ENCODE results near the gene MAP7D2. TPM values are rescaled to one million over a fixed set of nuclear protein-coding genes. Genes with fewer than 3 reads are reported as not detected.

The MAP7D2 gene
- total and polyA plus RNA-seq, 2 of the 13 experiments (the other 11 are each of a cell fraction or from before 2014, with no cell fraction given) = 9.6 to 10.5 TPM

- no peak for TF ChIP-seq ZNF430 (CRISPR knock-in tag; IDR thresholded peaks at IDR 0.05)
- TF ChIP-seq ATF7-NPFF (CRISPR knock-in tag; IDR thresholded peaks at IDR 0.05; ENCODE audit: low read depth) = no peak
- no peak for TF ChIP-seq SOX13 (IDR thresholded peaks at IDR 0.05)
- 0 out of 4 replicates have a peak, but pooled peaks of 1 of the 2 experiments have one; percentile 21 for TF ChIP-seq SOX13 (CRISPR knock-in tag; conservative IDR thresholded peaks at IDR 0.05 in 1 of 2, IDR thresholded peaks at IDR 0.05 in 1 of 2)
- TF ChIP-seq SMAD1 (CRISPR knock-in tag; IDR thresholded peaks at IDR 0.05; ENCODE audit: borderline replicate concordance, low read depth) = no peak
- no peak; the same call in 1 of the 2 replicates for TF ChIP-seq ZNF441 (CRISPR knock-in tag; IDR thresholded peaks at IDR 0.05; ENCODE audit: borderline replicate concordance)
- TF ChIP-seq MLX (CRISPR knock-in tag; IDR thresholded peaks at IDR 0.05) = 0 out of 2 replicates have a peak, but pooled peaks have one; percentile 31
- TF ChIP-seq HHEX (CRISPR knock-in tag; IDR thresholded peaks at IDR 0.05) = no peak
- TF ChIP-seq TFE3 (CRISPR knock-in tag; IDR thresholded peaks at IDR 0.05) = peak; percentile 52; the same call in 1 of the 2 replicates
- TF ChIP-seq ZNF510 (CRISPR knock-in tag; IDR thresholded peaks at IDR 0.05; ENCODE audit: low read depth) = no peak
- TF ChIP-seq KDM5A (IDR thresholded peaks at IDR 0.05; ENCODE audit: borderline replicate concordance, low read length) = no peak
- TF ChIP-seq HDAC1 (CRISPR knock-in tag; IDR thresholded peaks at IDR 0.05) = no peak
- TF ChIP-seq TSC22D2 (CRISPR knock-in tag; IDR thresholded peaks at IDR 0.05; ENCODE audit: borderline replicate concordance) = no peak
- TF ChIP-seq FIP1L1 (IDR thresholded peaks at IDR 0.05; ENCODE audit: borderline replicate concordance, insufficient read depth, low read depth, low read length) = no peak
- no peak for TF ChIP-seq FOXO4 (CRISPR knock-in tag; conservative IDR thresholded peaks at IDR 0.05)
- no peak for TF ChIP-seq MED8 (CRISPR knock-in tag; IDR thresholded peaks at IDR 0.05; ENCODE audit: insufficient replicate concordance)
- TF ChIP-seq TCF7 (IDR thresholded peaks at IDR 0.05; ENCODE audit: low read depth) = peak; percentile 54
- no peak for TF ChIP-seq CBX5 (CRISPR knock-in tag; IDR thresholded peaks at IDR 0.05; ENCODE audit: borderline replicate concordance)
- TF ChIP-seq ZNF614 (CRISPR knock-in tag; IDR thresholded peaks at IDR 0.05; ENCODE audit: borderline replicate concordance) = no peak
- TF ChIP-seq ONECUT2 (CRISPR knock-in tag; IDR thresholded peaks at IDR 0.05) = no peak
- TF ChIP-seq ATF7 (IDR thresholded peaks at IDR 0.05) = no peak
- TF ChIP-seq ATF7 (CRISPR knock-in tag; IDR thresholded peaks at IDR 0.05) = no peak
- no peak for TF ChIP-seq RARA (CRISPR knock-in tag; IDR thresholded peaks at IDR 0.05)
- no peak for TF ChIP-seq ZNF709 (CRISPR knock-in tag; IDR thresholded peaks at IDR 0.05)
- no peak for TF ChIP-seq ZNF883 (CRISPR knock-in tag; IDR thresholded peaks at IDR 0.05; ENCODE audit: not compliant biosample characterization)
- TF ChIP-seq ZBTB33 (CRISPR knock-in tag; IDR thresholded peaks at IDR 0.05) = peak; percentile 91
- TF ChIP-seq ZNF563 (CRISPR knock-in tag; IDR thresholded peaks at IDR 0.05) = no peak
These were observed 88.1 kb downstream of the MAP7D2 start (continued) for GRCh38 chrX:20028588-20028987.

Data from HepG2 (cell line).